NOMO-1 (cell line): ENCODE results near the gene LLGL2.
"Not testable (repeated sequence)": the region's sequence is repeated elsewhere in the genome, so short reads cannot be mapped to it uniquely, and the experiment has no call there.

Experiments used
- DNase-seq, 2 experiments: peaks; one replicate each; lab custom pipeline; 2025; ENCODE audit not compliant: unreplicated experiment in 2 of 2; lab: John Stamatoyannopoulos, UW

The LLGL2 gene

GRCh38 chr17:75565618-75566017 is 40.1 kb downstream of the LLGL2 start:
- no peak for DNase-seq

- DNase-seq: no peak
These were observed 40.9 kb downstream of the LLGL2 start for GRCh38 chr17:75566416-75566815.

- DNase-seq: peak; percentile 39 to 62
These were observed 41.3 kb downstream of the LLGL2 start for GRCh38 chr17:75566834-75567233.

- DNase-seq: no peak
These were observed 43.1 kb downstream of the LLGL2 start for GRCh38 chr17:75568412-75569255.

GRCh38 chr17:75570034-75570676 is 44.7 kb downstream of the LLGL2 start:
- DNase-seq: no peak

GRCh38 chr17:75570772-75571171 is 45.3 kb downstream of the LLGL2 start:
- no peak for DNase-seq

GRCh38 chr17:75571197-75571884 is 45.8 kb downstream of the LLGL2 start:
- DNase-seq: peak; percentile 92 to 97

- peak in 1 of 2 experiments; percentile 25 for DNase-seq
These were observed 46.4 kb downstream of the LLGL2 start for GRCh38 chr17:75571885-75572215.

- no peak for DNase-seq
These were observed 47.4 kb downstream of the LLGL2 start for GRCh38 chr17:75572713-75573539.

- no peak for DNase-seq
These were observed 48.1 kb downstream of the LLGL2 start for GRCh38 chr17:75573540-75573957.

GRCh38 chr17:75573994-75574393 is 48.5 kb downstream of the LLGL2 start:
- DNase-seq: no peak

GRCh38 chr17:75574404-75575036 is 49.0 kb downstream of the LLGL2 start:
- no peak for DNase-seq

- DNase-seq: no peak
These were observed 49.7 kb downstream of the LLGL2 start for GRCh38 chr17:75575197-75575596.

- no peak for DNase-seq
These were observed 50.2 kb downstream of the LLGL2 start for GRCh38 chr17:75575728-75576127.

- no peak for DNase-seq
These were observed 51.2 kb downstream of the LLGL2 start for GRCh38 chr17:75576661-75577060.

- DNase-seq: not testable (repeated sequence)
These were observed 55.7 kb downstream of the LLGL2 start for GRCh38 chr17:75581121-75581725.

- DNase-seq: not testable (repeated sequence)
These were observed 57.7 kb downstream of the LLGL2 start for GRCh38 chr17:75583197-75583596.

- DNase-seq: no peak
These were observed 59.3 kb downstream of the LLGL2 start for GRCh38 chr17:75584849-75585175.

GRCh38 chr17:75587675-75588595 is 62.4 kb downstream of the LLGL2 start, which contains the start of gene MYO15B:
Gene MYO15B, plus strand, starts transcription at chr17:75587800. Its CDS starts 258 bp downstream, at chr17:75588058.
- peak; percentile 80 to 84 for DNase-seq
